ENCODE results near the gene HPS1.
A peak's percentile ranks its signal among the peaks of the same experiment; 100 is the strongest.

The HPS1 gene

GRCh38 chr10:98411166-98411565 lies 35.6 kb downstream of the HPS1 start:
- H2AFZ ChIP-seq (ENCODE audit: low read length), result 0 out of 2 replicates have a peak overlapping the region, but pooled peaks have one; percentile 18
- H3K79me2 ChIP-seq (ENCODE audit: low read length), result peaks cover 9% of the 10 kb centered on the region
- TF ChIP-seq EZH2phosphoT487 (IDR thresholded peaks at IDR 0.05; ENCODE audit: low read length), result no peak
- no peak for TF ChIP-seq EZH2 (optimal IDR thresholded peaks at IDR 0.05; ENCODE audit: low read depth, low read length)
- no peak for TF ChIP-seq CTCF (IDR thresholded peaks at IDR 0.05; ENCODE audit: low read length)
- H3K27ac ChIP-seq (ENCODE audit: low read length), result peak overlapping the region; percentile 85
- no peak overlapping the region for H3K9ac ChIP-seq (ENCODE audit: low read length)
- peaks cover 18% of the 10 kb centered on the region for H3F3A ChIP-seq (ENCODE audit: insufficient read depth, low read length)
- no peaks in the 10 kb centered on the region for H3K9me2 ChIP-seq (replicated peaks; ENCODE audit: insufficient read depth, low read length)
- H3K4me3 ChIP-seq (ENCODE audit: low read length), result no peak overlapping the region
- DNase-seq, result peak; percentile 22
- H3K36me3 ChIP-seq (replicated peaks; ENCODE audit: insufficient read depth, low read length), result no peaks in the 10 kb centered on the region
- no peaks in the 10 kb centered on the region for H4K20me1 ChIP-seq (ENCODE audit: insufficient read depth, low read length)
- no peaks in the 10 kb centered on the region for H3K9me3 ChIP-seq (replicated peaks; ENCODE audit: insufficient read depth, low read length)
- no peaks in the 10 kb centered on the region for H3K27me3 ChIP-seq (replicated peaks; ENCODE audit: insufficient read depth, low read length)
- H3K4me1 ChIP-seq (ENCODE audit: low read length), result peaks cover 34% of the 10 kb centered on the region
- H3K4me2 ChIP-seq (ENCODE audit: low read depth, low read length), result peak overlapping the region; percentile 51

GRCh38 chr10:98410759-98411158 lies 36.0 kb downstream of the HPS1 start:
- H4K20me1 ChIP-seq (ENCODE audit: insufficient read depth, low read length), result no peaks in the 10 kb centered on the region
- H3K27me3 ChIP-seq (replicated peaks; ENCODE audit: insufficient read depth, low read length), result no peaks in the 10 kb centered on the region
- peak overlapping the region; percentile 85; the same call in 1 of the 2 replicates for H3K27ac ChIP-seq (ENCODE audit: low read length)
- peaks cover 18% of the 10 kb centered on the region for H3F3A ChIP-seq (ENCODE audit: insufficient read depth, low read length)
- peaks cover 9% of the 10 kb centered on the region for H3K79me2 ChIP-seq (ENCODE audit: low read length)
- no peaks in the 10 kb centered on the region for H3K9me3 ChIP-seq (replicated peaks; ENCODE audit: insufficient read depth, low read length)
- no peak overlapping the region for H3K4me3 ChIP-seq (ENCODE audit: low read length)
- TF ChIP-seq EZH2phosphoT487 (IDR thresholded peaks at IDR 0.05; ENCODE audit: low read length) (no peak), CTCF (IDR thresholded peaks at IDR 0.05; ENCODE audit: low read length) (no peak), EZH2 (optimal IDR thresholded peaks at IDR 0.05; ENCODE audit: low read depth, low read length) (no peak)
- no peak overlapping the region for H3K4me2 ChIP-seq (ENCODE audit: low read depth, low read length)
- no peak for DNase-seq
- peaks cover 34% of the 10 kb centered on the region for H3K4me1 ChIP-seq (ENCODE audit: low read length)
- H3K36me3 ChIP-seq (replicated peaks; ENCODE audit: insufficient read depth, low read length), result no peaks in the 10 kb centered on the region
- H3K9ac ChIP-seq (ENCODE audit: low read length), result no peak overlapping the region
- no peak overlapping the region for H2AFZ ChIP-seq (ENCODE audit: low read length)
- no peaks in the 10 kb centered on the region for H3K9me2 ChIP-seq (replicated peaks; ENCODE audit: insufficient read depth, low read length)

- peaks cover 9% of the 10 kb centered on the region for H3K79me2 ChIP-seq (ENCODE audit: low read length)
- H3K9ac ChIP-seq (ENCODE audit: low read length), result no peak overlapping the region
- no peaks in the 10 kb centered on the region for H4K20me1 ChIP-seq (ENCODE audit: insufficient read depth, low read length)
- no peak overlapping the region for H3K27ac ChIP-seq (ENCODE audit: low read length)
- no peaks in the 10 kb centered on the region for H3K27me3 ChIP-seq (replicated peaks; ENCODE audit: insufficient read depth, low read length)
- H2AFZ ChIP-seq (ENCODE audit: low read length), result no peak overlapping the region
- DNase-seq, result no peak
- peaks cover 29% of the 10 kb centered on the region for H3K4me1 ChIP-seq (ENCODE audit: low read length)
- peaks cover 18% of the 10 kb centered on the region for H3F3A ChIP-seq (ENCODE audit: insufficient read depth, low read length)
- no peak overlapping the region for H3K4me3 ChIP-seq (ENCODE audit: low read length)
- TF ChIP-seq EZH2phosphoT487 (IDR thresholded peaks at IDR 0.05; ENCODE audit: low read length), result no peak
- TF ChIP-seq EZH2 (optimal IDR thresholded peaks at IDR 0.05; ENCODE audit: low read depth, low read length), result no peak
- no peak for TF ChIP-seq CTCF (IDR thresholded peaks at IDR 0.05; ENCODE audit: low read length)
- no peaks in the 10 kb centered on the region for H3K9me3 ChIP-seq (replicated peaks; ENCODE audit: insufficient read depth, low read length)
- H3K9me2 ChIP-seq (replicated peaks; ENCODE audit: insufficient read depth, low read length), result no peaks in the 10 kb centered on the region
- H3K36me3 ChIP-seq (replicated peaks; ENCODE audit: insufficient read depth, low read length), result no peaks in the 10 kb centered on the region
- H3K4me2 ChIP-seq (ENCODE audit: low read depth, low read length), result no peak overlapping the region
These were observed 36.5 kb downstream of the HPS1 start for GRCh38 chr10:98410135-98410743.

All from MM.1S (cell line).